Testis (tissue), 2 donors: ENCODE data around the gene BACH1.

Source experiments
- POLR2A ChIP-seq: fragments of 450-650 bp; IDR thresholded peaks from one replicate; pipeline ENCODE4 v1.6.1; 2017; ENCODE audit warnings: antibody characterized with exemption, mild to moderate bottlenecking, moderate library complexity
- TF ChIP-seq, protein P1 (sequence below), 3 experiments: fragments of 450-650 bp in 2 of 3; fragments of 200-600 bp in 1 of 3; sonication (generic) in 1 of 3; IDR thresholded peaks; one replicate each; pipeline ENCODE4 v1.5.1; 2016 to 2019; ENCODE audit warnings: antibody characterized with exemption in 3 of 3, mild to moderate bottlenecking in 2 of 3, moderate library complexity in 1 of 3

DNA sequence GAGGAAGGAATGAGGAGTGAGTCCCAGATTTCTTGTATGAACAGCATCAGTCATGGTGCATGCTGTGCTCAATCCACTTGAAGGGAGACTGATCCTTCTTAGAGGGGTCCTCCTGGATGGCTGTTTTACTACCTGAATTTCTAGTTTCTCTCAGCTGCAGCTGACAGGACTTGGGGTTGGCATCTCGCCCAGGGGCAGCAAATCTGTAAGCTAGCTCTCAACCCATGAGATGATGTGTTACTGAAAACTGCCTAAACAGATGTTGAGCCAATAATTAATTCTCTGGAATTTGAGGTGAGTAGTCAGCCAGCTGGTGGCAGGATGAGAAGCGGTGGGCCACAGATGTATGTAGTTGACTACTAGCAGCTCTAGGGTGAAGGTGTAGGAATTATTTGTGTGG is 19.6 kb downstream of the BACH1 start:
- no peak for TF ChIP-seq POLR2A
- TF ChIP-seq, protein P1, sequence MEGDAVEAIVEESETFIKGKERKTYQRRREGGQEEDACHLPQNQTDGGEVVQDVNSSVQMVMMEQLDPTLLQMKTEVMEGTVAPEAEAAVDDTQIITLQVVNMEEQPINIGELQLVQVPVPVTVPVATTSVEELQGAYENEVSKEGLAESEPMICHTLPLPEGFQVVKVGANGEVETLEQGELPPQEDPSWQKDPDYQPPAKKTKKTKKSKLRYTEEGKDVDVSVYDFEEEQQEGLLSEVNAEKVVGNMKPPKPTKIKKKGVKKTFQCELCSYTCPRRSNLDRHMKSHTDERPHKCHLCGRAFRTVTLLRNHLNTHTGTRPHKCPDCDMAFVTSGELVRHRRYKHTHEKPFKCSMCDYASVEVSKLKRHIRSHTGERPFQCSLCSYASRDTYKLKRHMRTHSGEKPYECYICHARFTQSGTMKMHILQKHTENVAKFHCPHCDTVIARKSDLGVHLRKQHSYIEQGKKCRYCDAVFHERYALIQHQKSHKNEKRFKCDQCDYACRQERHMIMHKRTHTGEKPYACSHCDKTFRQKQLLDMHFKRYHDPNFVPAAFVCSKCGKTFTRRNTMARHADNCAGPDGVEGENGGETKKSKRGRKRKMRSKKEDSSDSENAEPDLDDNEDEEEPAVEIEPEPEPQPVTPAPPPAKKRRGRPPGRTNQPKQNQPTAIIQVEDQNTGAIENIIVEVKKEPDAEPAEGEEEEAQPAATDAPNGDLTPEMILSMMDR (IDR thresholded peaks at IDR 0.05) = no peak
